C4-2B (cell line): ENCODE measurements around the gene SPOCK1.

Experiments used
- CTCF ChIP-seq: fragments of 450-650 bp; conservative IDR thresholded peaks from 2 replicates; pipeline ENCODE4 v1.5.1; 2017; ENCODE audit warnings: mild to moderate bottlenecking
- ZFX ChIP-seq: fragments of 450-650 bp; IDR thresholded peaks from 2 replicates; pipeline ENCODE4 v1.6.1; 2017

GRCh38 chr5:137146402-137146890 lies 352.7 kb downstream of the SPOCK1 start:
- no peak for TF ChIP-seq CTCF
- TF ChIP-seq ZFX, result no peak
